Mammary epithelial cell (primary cell): ENCODE data around the gene PEX1.

Source experiments
- CTCF ChIP-seq, 2 donors: IDR thresholded peaks in 1 of 2; conservative IDR thresholded peaks in 1 of 2; 2 replicates each; pipeline ENCODE4 v1.5.1; 2011 to 2012; ENCODE audit warnings: inconsistent platforms in 2 of 2, low read length in 2 of 2, mild to moderate bottlenecking in 2 of 2, control low read depth in 1 of 2, low read depth in 1 of 2; ENCODE audit not compliant: insufficient read depth in 1 of 2; ENCODE audit errors: extremely low read depth in 1 of 2
- EZH2 ChIP-seq: IDR thresholded peaks from 2 replicates; pipeline ENCODE4 v1.6.1; 2012; ENCODE audit warnings: low read length, inconsistent platforms, borderline replicate concordance

- TF ChIP-seq CTCF (conservative IDR thresholded peaks at IDR 0.05 in 1 of 2, IDR thresholded peaks at IDR 0.05 in 1 of 2; ENCODE audit: extremely low read depth in 1 of 2, insufficient read depth in 1 of 2, low read depth in 1 of 2, low read length in 2 of 2): peak; percentile 83 to 93
- TF ChIP-seq EZH2: no peak
Observed at GRCh38 chr7:92447345-92448204, 80.7 kb downstream of the PEX1 start, which contains the start of gene GATAD1.
